ENCODE data around the gene BRD3OS. TPM values are rescaled to one million over a fixed set of nuclear protein-coding genes. Genes with fewer than 3 reads are reported as not detected.

The BRD3OS gene
- total and polyA plus RNA-seq, 2 experiments from 2014 or later: 9.2 to 16.0 TPM

GRCh38 chr9:133978226-133978898 is 46.9 kb upstream of the BRD3OS start:
- Mint-ChIP-seq H3K27ac (no peak overlapping the region), H3K27me3 (ENCODE audit: insufficient read depth, low read depth, poor library complexity) (peaks cover 10% of the 10 kb centered on the region), H3K4me3 (no peak overlapping the region), H3K4me1 (peaks cover 35% of the 10 kb centered on the region), H3K9me3 (no peaks in the 10 kb centered on the region), H3K36me3 (ENCODE audit: low read depth) (no peaks in the 10 kb centered on the region)
- no peaks in the 10 kb centered on the region for H3K4me1 ChIP-seq (ENCODE audit: insufficient read depth)
- no peak overlapping the region for H3K4me2 ChIP-seq
- H3K9me2 ChIP-seq (ENCODE audit: insufficient read depth): no peaks in the 10 kb centered on the region
- no peak overlapping the region for H3K27ac ChIP-seq (ENCODE audit: low read depth)
- H4K20me1 ChIP-seq (replicated peaks; ENCODE audit: insufficient read depth): peaks cover 9% of the 10 kb centered on the region
- no peak for DNase-seq (ENCODE audit: low spot score)
- no peaks in the 10 kb centered on the region for H3K36me3 ChIP-seq (ENCODE audit: insufficient read depth)
- peaks cover 98% of the 10 kb centered on the region for H3K79me2 ChIP-seq (replicated peaks; ENCODE audit: insufficient read depth)
- no peaks in the 10 kb centered on the region for H3K27me3 ChIP-seq (ENCODE audit: insufficient read depth)
- no peaks in the 10 kb centered on the region for H3F3A ChIP-seq (replicated peaks; ENCODE audit: low read depth)
- H2AFZ ChIP-seq: no peak overlapping the region
- TF ChIP-seq CTCF (conservative IDR thresholded peaks at IDR 0.05; ENCODE audit: low read depth in 2 of 2) (no peak), ZNF331 (CRISPR knock-in tag; IDR thresholded peaks at IDR 0.05; ENCODE audit: low read depth) (no peak), POLR2AphosphoS5 (IDR thresholded peaks at IDR 0.05; ENCODE audit: low read depth) (no peak), EZH2phosphoT487 (IDR thresholded peaks at IDR 0.05; ENCODE audit: unreplicated experiment) (no peak), NANOG (IDR thresholded peaks at IDR 0.05; ENCODE audit: borderline replicate concordance) (no peak), ZNF114 (CRISPR knock-in tag; IDR thresholded peaks at IDR 0.05) (no peak), CREB1 (CRISPR knock-in tag; IDR thresholded peaks at IDR 0.05; ENCODE audit: low read depth) (no peak), STAT1 (IDR thresholded peaks at IDR 0.05; ENCODE audit: unreplicated experiment) (no peak), ETS1 (IDR thresholded peaks at IDR 0.05) (no peak), REST (IDR thresholded peaks at IDR 0.05; ENCODE audit: unreplicated experiment) (no peak), ZNF462 (CRISPR knock-in tag; IDR thresholded peaks at IDR 0.05) (no peak), JUNB (IDR thresholded peaks at IDR 0.05; ENCODE audit: unreplicated experiment) (no peak), EZH2 (IDR thresholded peaks at IDR 0.05; ENCODE audit: low read depth, unreplicated experiment) (no peak)
- H3K4me3 ChIP-seq: no peak overlapping the region
- ATAC-seq: no peak
